ENCODE results near the gene FAHD1.

- no peak for TF ChIP-seq CTCF (IDR thresholded peaks at IDR 0.05)
- TF ChIP-seq POLR2A (IDR thresholded peaks at IDR 0.05) = no peak
Observed at GRCh38 chr16:1862394-1862793, 35.4 kb downstream of the FAHD1 start.
